Hepatocyte (in vitro differentiated cells): ENCODE data around the gene STOM.

Experiments used
- EZH2 ChIP-seq: fragments of 200-600 bp; sonication (generic); IDR thresholded peaks from 2 replicates; pipeline ENCODE4 v1.6.1; 2016; ENCODE audit warnings: antibody characterized with exemption, mild to moderate bottlenecking, borderline replicate concordance
- TF ChIP-seq, protein P1 (sequence below): fragments of 200-600 bp; sonication (generic); IDR thresholded peaks from 2 replicates; pipeline ENCODE4 v1.5.1; 2016; ENCODE audit warnings: antibody characterized with exemption, mild to moderate bottlenecking; ENCODE audit not compliant: poor library complexity

DNA sequence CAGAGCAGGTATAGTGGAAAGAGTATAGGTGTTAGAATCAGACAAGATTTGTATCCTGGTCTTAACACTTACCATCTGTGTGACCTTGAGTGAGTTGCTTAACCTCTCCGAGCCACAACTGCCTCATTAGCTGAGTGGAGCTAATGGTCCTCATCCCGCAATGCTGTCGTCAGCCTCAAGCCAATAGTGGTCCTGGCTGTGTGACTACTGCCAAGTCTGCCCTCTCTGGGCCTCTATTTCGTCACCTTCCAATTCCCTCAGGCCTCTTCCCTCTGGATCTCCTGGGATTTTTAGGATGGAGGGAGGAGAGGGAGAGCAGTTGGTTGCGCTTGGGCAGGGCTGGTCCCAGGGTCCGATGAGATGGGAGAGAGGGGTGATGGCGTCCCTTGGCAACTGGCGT lies 41.6 kb downstream of the STOM start:
- TF ChIP-seq, protein P1, sequence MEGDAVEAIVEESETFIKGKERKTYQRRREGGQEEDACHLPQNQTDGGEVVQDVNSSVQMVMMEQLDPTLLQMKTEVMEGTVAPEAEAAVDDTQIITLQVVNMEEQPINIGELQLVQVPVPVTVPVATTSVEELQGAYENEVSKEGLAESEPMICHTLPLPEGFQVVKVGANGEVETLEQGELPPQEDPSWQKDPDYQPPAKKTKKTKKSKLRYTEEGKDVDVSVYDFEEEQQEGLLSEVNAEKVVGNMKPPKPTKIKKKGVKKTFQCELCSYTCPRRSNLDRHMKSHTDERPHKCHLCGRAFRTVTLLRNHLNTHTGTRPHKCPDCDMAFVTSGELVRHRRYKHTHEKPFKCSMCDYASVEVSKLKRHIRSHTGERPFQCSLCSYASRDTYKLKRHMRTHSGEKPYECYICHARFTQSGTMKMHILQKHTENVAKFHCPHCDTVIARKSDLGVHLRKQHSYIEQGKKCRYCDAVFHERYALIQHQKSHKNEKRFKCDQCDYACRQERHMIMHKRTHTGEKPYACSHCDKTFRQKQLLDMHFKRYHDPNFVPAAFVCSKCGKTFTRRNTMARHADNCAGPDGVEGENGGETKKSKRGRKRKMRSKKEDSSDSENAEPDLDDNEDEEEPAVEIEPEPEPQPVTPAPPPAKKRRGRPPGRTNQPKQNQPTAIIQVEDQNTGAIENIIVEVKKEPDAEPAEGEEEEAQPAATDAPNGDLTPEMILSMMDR, result no peak
- TF ChIP-seq EZH2, result no peak
